GM12878 (cell line): ENCODE results near the gene PUDP. TPM values are rescaled to one million over a fixed set of nuclear protein-coding genes. Genes with fewer than 3 reads are reported as not detected.

Source experiments
- ATAC-seq: fragments of 200-7000 bp; cut with Tn5 transposase; 3 replicates; pipeline ENCODE4 v1.9.1; 2020; ENCODE audit warnings: mild to moderate bottlenecking, moderate library complexity
- BruUV-seq: library from RNA; stranded (reverse); fragments of 400-500 nt; replicated peaks from 2 replicates; lab custom pipeline; 2021; lab: Mats Ljungman, UMichigan
- CTCF ChIA-PET: fragments of 300-600 bp; sonication (Branson Sonifier 250); formaldehyde crosslinking; extraction: SDS; loops from one replicate; lab custom pipeline; 2021; ENCODE audit warnings: inconsistent platforms; lab: Yijun Ruan, JAX
- POLR2A ChIA-PET: fragments of 350-600 bp; formaldehyde crosslinking; extraction: SDS; loops from one replicate; lab custom pipeline; 2021; ENCODE audit warnings: inconsistent platforms; lab: Charles Lee
- RAD21 ChIA-PET: fragments of 300-600 bp; sonication (Branson Sonifier 250); formaldehyde crosslinking; loops from one replicate; lab custom pipeline; 2023; ENCODE audit warnings: antibody characterized with exemption; ENCODE audit not compliant: unreplicated experiment; lab: Charles Lee
- SMC1A ChIA-PET: fragments of 300-600 bp; sonication (Branson Sonifier 250); formaldehyde crosslinking; loops from one replicate; lab custom pipeline; 2023; ENCODE audit not compliant: unreplicated experiment, uncharacterized antibody; lab: Charles Lee
- DNase-seq: peaks from one replicate; pipeline ENCODE4 v3.0.0-alpha.2; 2011; ENCODE audit warnings: low read depth, low spot score
- FAIRE-seq: peaks from 3 replicates; lab custom pipeline; 2011; peaks lifted over from hg19 to GRCh38; lab: Jason Lieb, UNC
- H2AFZ ChIP-seq: 2 replicates; pipeline ENCODE4 v1.6.0; 2011; ENCODE audit warnings: low read depth, low read length, control low read depth; ENCODE audit not compliant: control insufficient read depth
- H3K27ac ChIP-seq: 2 replicates; pipeline ENCODE4 v1.5.1; 2011; ENCODE audit warnings: control low read depth; ENCODE audit not compliant: control insufficient read depth, insufficient read depth
- H3K27me3 ChIP-seq, 2 experiments: replicated peaks in 1 of 2; 2 replicates each; pipeline versions ENCODE4 v1.6.0 to v1.6.1; 2011; ENCODE audit warnings: low read length in 1 of 2; ENCODE audit not compliant: control insufficient read depth in 2 of 2, insufficient read depth in 2 of 2
- H3K36me3 ChIP-seq, 2 experiments: 2 replicates each; pipeline ENCODE4 v1.5.1; 2011; ENCODE audit warnings: low read length in 1 of 2; ENCODE audit not compliant: control insufficient read depth in 2 of 2, insufficient read depth in 2 of 2
- H3K4me1 ChIP-seq: 2 replicates; pipeline ENCODE4 v1.6.1; 2011; ENCODE audit warnings: mild to moderate bottlenecking, low read length, moderate library complexity, mixed read lengths; ENCODE audit not compliant: control insufficient read depth, insufficient read depth
- H3K4me2 ChIP-seq: 2 replicates; pipeline ENCODE4 v1.6.0; 2011; ENCODE audit warnings: control low read depth; ENCODE audit not compliant: control insufficient read depth, insufficient read depth
- H3K4me3 ChIP-seq: fragments of 200-600 bp; sonication (generic); 2 replicates; pipeline ENCODE4 v1.5.1; 2016
- H3K79me2 ChIP-seq: 2 replicates; pipeline ENCODE4 v1.6.0; 2011; ENCODE audit warnings: low read length; ENCODE audit not compliant: control insufficient read depth, insufficient read depth
- H3K9ac ChIP-seq: 2 replicates; pipeline ENCODE4 v1.8.0; 2011; ENCODE audit warnings: low read length, control low read depth, mixed read lengths; ENCODE audit not compliant: control insufficient read depth, insufficient read depth
- H3K9me3 ChIP-seq: replicated peaks from 3 replicates; pipeline ENCODE4 v1.5.1; 2011; ENCODE audit warnings: mild to moderate bottlenecking, low read length; ENCODE audit not compliant: control insufficient read depth, insufficient read depth
- H4K20me1 ChIP-seq: 2 replicates; pipeline ENCODE4 v1.6.0; 2011; ENCODE audit not compliant: control insufficient read depth, insufficient read depth
- ATF7 ChIP-seq: fragments of 450-650 bp; IDR thresholded peaks from 2 replicates; pipeline ENCODE4 v1.6.1; 2016; ENCODE audit warnings: low read depth, mild to moderate bottlenecking
- CTCF ChIP-seq, 3 experiments: IDR thresholded peaks in 2 of 3; conservative IDR thresholded peaks in 1 of 3; 2 replicates each; pipeline ENCODE4 v1.5.1; 2011; ENCODE audit warnings: low read depth in 3 of 3, low read length in 3 of 3, mild to moderate bottlenecking in 3 of 3, control low read depth in 2 of 3, moderate library complexity in 2 of 3, inconsistent platforms in 1 of 3, mixed read lengths in 1 of 3; ENCODE audit not compliant: control insufficient read depth in 2 of 3, insufficient read depth in 1 of 3; ENCODE audit errors: extremely low read depth in 1 of 3
- IKZF2 ChIP-seq, 2 experiments: fragments of 450-650 bp; IDR thresholded peaks; 2 replicates each; pipeline ENCODE4 v1.6.1; 2017; ENCODE audit warnings: mild to moderate bottlenecking in 2 of 2, moderate library complexity in 2 of 2
- MEF2B ChIP-seq: fragments of 450-650 bp; IDR thresholded peaks from 2 replicates; pipeline ENCODE4 v1.6.1; 2018; ENCODE audit warnings: mild to moderate bottlenecking, moderate library complexity; ENCODE audit not compliant: partially characterized antibody, poor library complexity, severe bottlenecking
- RAD21 ChIP-seq: IDR thresholded peaks from 2 replicates; pipeline ENCODE4 v1.6.1; 2011; ENCODE audit warnings: mild to moderate bottlenecking, low read depth, low read length, moderate library complexity; ENCODE audit not compliant: insufficient read depth
- RUNX3 ChIP-seq: IDR thresholded peaks from 2 replicates; pipeline ENCODE4 v1.6.1; 2012; ENCODE audit warnings: low read length, inconsistent platforms
- SMC3 ChIP-seq: IDR thresholded peaks from 2 replicates; pipeline ENCODE4 v1.6.1; 2011; ENCODE audit warnings: low read length, improper control_type of control experiment, borderline replicate concordance
- TCF7 ChIP-seq: IDR thresholded peaks from 2 replicates; pipeline ENCODE4 v1.6.1; 2014; ENCODE audit warnings: antibody characterized with exemption, borderline replicate concordance
- YY1 ChIP-seq: IDR thresholded peaks from 2 replicates; pipeline ENCODE4 v1.6.1; 2011; ENCODE audit warnings: low read depth, mild to moderate bottlenecking, low read length
- ZNF24 ChIP-seq: fragments of 450-650 bp; IDR thresholded peaks from 2 replicates; pipeline ENCODE4 v1.6.1; 2017; ENCODE audit warnings: antibody characterized with exemption, mild to moderate bottlenecking
- ZNF622 ChIP-seq: fragments of 450-650 bp; IDR thresholded peaks from 2 replicates; pipeline ENCODE4 v1.6.1; 2017; ENCODE audit warnings: mild to moderate bottlenecking, inconsistent platforms
- WGBS: methylation state at CpG from one replicate; pipeline ENCODE4 v1.1.6; 2016; ENCODE audit warnings: low lambda C conversion rate; ENCODE audit not compliant: insufficient replicate concordance, insufficient coverage; ENCODE audit errors: missing lambda C conversion rate; 5-methylcytosine and 5-hydroxymethylcytosine counted together
- in situ Hi-C: fragments of 300-500 bp; cut with MboI; formaldehyde crosslinking; loops from 9 replicates; pipeline ENCODE4 v1.14.3; 2018; ENCODE audit warnings: mixed read lengths
- intact Hi-C: fragments of 100-400 bp; cut with micrococcal nuclease; formaldehyde crosslinking; loops from one replicate; pipeline ENCODE4 v1.14.2; 2022; ENCODE audit not compliant: unreplicated experiment
- polyA plus RNA-seq, 11 experiments: library from polyadenylated mRNA; depleted of rRNA in 4 of 11; unstranded in 6 of 11; stranded (reverse) in 5 of 11; fragments of >200 nt; fragmentation: Nextera tagmentation in 4 of 11; fragmentation: Illumina TruSeq in 1 of 11; extraction: Ambion mirVana in 4 of 11; extraction: Trizol in 1 of 11; gene quantifications; 1 replicate in 1 of 11; 2 replicates in 10 of 11; pipeline versions ENCODE4 v1.2.1 to v1.2.3, GENCODE V29; 2011 to 2016; ENCODE audit warnings: inconsistent platforms in 2 of 11, missing spikeins in 2 of 11, low read depth in 1 of 11
- total RNA-seq, 4 experiments: library from RNA; depleted of rRNA in 3 of 4; stranded (reverse); fragments of >200 nt in 3 of 4; fragmentation: Illumina TruSeq in 1 of 4; extraction: Trizol in 1 of 4; gene quantifications; 2 replicates each; pipeline versions ENCODE4 v1.2.1 to v1.2.3, GENCODE V29; 2013 to 2021

PUDP gene
- total and polyA plus RNA-seq, 10 of the 15 experiments (the other 5 are each of a cell fraction or from before 2014, with no cell fraction given), result 30.8 to 83.5 (median 61.7) TPM

GRCh38 chrX:7088968-7089615, 58.9 kb downstream of the PUDP start:
- ChIA-PET CTCF (interaction anchor here (0.7 to 4.3 kb wide), 14 partner anchors 13 to 797 kb away, joined by 3 to 34 read pairs (median 4); partner anchors contain the start of gene PUDP), POLR2A (interaction anchor here (0.7 to 3.9 kb wide), 5 partner anchors 16 to 27 kb away, joined by 3 to 28 read pairs (median 4); no protein-coding TSS in a partner anchor), SMC1A (interaction anchor here (0.7 to 4.8 kb wide), 16 partner anchors 12 to 1066 kb away, joined by 3 to 80 read pairs (median 4); no protein-coding TSS in a partner anchor), RAD21 (interaction anchor here (0.7 to 4.8 kb wide), 10 partner anchors 12 to 352 kb away, joined by 3 to 77 read pairs (median 4); partner anchors contain the start of genes PUDP and STS)
- no peaks in the 10 kb centered on the region for H3K9me3 ChIP-seq
- no peak overlapping the region for H3K9ac ChIP-seq
- no peak overlapping the region for H3K4me2 ChIP-seq
- peaks cover 48% of the 10 kb centered on the region for H3K4me1 ChIP-seq
- no peak overlapping the region for H3K4me3 ChIP-seq
- no peaks in the 10 kb centered on the region for H3K27me3 ChIP-seq
- H3K79me2 ChIP-seq, result no peaks in the 10 kb centered on the region
- H2AFZ ChIP-seq, result no peak overlapping the region
- peaks cover 0 to 4% of the 10 kb centered on the region in 2 experiments; a peak in 1 of 4 replicates for H3K36me3 ChIP-seq
- whole genome bisulfite sequencing, result 50% methylated on average over 8 of the region's 8 CpGs
- no peak for FAIRE-seq
- intact Hi-C loops, result loop anchor here (1.0 to 10.0 kb wide), 2 partner anchors 234 to 1068 kb away; no protein-coding TSS in a partner anchor
- DNase-seq, result no peak
- no peaks in the 10 kb centered on the region for H4K20me1 ChIP-seq
- BruUV-seq, result no TSS peak
- in situ Hi-C loops, result loop anchor here (5.0 kb wide), 1 partner anchor 1072 kb away; no protein-coding TSS in a partner anchor
- TF ChIP-seq RUNX3 (peak; percentile 57), ZNF24 (no peak), SMC3 (peak; percentile 45; the same call in 1 of the 2 replicates), ATF7 (0 out of 2 replicates have a peak, but pooled peaks have one; percentile 26), CTCF (IDR thresholded peaks at IDR 0.05 in 2 of 3, conservative IDR thresholded peaks at IDR 0.05 in 1 of 3; ENCODE audit: control insufficient read depth in 2 of 3, extremely low read depth in 1 of 3, insufficient read depth in 1 of 3, low read depth in 3 of 3, low read length in 3 of 3) (peak; percentile 51 to 61 (median 59)), IKZF2 (IDR thresholded peaks at IDR 0.05) (peak; percentile 18 to 29; a peak in 2 of 4 replicates), TCF7 (no peak), RAD21 (peak; percentile 78), ZNF622 (no peak), YY1 (0 out of 2 replicates have a peak, but pooled peaks have one; percentile 39), MEF2B (peak; percentile 60)
- peak overlapping the region; percentile 42; the same call in 1 of the 2 replicates for H3K27ac ChIP-seq
- ATAC-seq, result peak; percentile 57
